HG02623 (cell line): ENCODE measurements around the gene TPRN.
"Not testable (repeated sequence)": the region's sequence is repeated elsewhere in the genome, so short reads cannot be mapped to it uniquely, and the experiment has no call there.

Source experiments
- ATAC-seq: cut with Tn5 transposase; IDR thresholded peaks from one replicate; pipeline ENCODE4 v1.9.1; 2021; ENCODE audit warnings: moderate library complexity; ENCODE audit not compliant: unreplicated experiment

TPRN gene, protein sequence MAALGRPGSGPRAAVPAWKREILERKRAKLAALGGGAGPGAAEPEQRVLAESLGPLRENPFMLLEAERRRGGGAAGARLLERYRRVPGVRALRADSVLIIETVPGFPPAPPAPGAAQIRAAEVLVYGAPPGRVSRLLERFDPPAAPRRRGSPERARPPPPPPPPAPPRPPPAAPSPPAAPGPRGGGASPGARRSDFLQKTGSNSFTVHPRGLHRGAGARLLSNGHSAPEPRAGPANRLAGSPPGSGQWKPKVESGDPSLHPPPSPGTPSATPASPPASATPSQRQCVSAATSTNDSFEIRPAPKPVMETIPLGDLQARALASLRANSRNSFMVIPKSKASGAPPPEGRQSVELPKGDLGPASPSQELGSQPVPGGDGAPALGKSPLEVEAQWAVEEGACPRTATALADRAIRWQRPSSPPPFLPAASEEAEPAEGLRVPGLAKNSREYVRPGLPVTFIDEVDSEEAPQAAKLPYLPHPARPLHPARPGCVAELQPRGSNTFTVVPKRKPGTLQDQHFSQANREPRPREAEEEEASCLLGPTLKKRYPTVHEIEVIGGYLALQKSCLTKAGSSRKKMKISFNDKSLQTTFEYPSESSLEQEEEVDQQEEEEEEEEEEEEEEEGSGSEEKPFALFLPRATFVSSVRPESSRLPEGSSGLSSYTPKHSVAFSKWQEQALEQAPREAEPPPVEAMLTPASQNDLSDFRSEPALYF

DNA sequence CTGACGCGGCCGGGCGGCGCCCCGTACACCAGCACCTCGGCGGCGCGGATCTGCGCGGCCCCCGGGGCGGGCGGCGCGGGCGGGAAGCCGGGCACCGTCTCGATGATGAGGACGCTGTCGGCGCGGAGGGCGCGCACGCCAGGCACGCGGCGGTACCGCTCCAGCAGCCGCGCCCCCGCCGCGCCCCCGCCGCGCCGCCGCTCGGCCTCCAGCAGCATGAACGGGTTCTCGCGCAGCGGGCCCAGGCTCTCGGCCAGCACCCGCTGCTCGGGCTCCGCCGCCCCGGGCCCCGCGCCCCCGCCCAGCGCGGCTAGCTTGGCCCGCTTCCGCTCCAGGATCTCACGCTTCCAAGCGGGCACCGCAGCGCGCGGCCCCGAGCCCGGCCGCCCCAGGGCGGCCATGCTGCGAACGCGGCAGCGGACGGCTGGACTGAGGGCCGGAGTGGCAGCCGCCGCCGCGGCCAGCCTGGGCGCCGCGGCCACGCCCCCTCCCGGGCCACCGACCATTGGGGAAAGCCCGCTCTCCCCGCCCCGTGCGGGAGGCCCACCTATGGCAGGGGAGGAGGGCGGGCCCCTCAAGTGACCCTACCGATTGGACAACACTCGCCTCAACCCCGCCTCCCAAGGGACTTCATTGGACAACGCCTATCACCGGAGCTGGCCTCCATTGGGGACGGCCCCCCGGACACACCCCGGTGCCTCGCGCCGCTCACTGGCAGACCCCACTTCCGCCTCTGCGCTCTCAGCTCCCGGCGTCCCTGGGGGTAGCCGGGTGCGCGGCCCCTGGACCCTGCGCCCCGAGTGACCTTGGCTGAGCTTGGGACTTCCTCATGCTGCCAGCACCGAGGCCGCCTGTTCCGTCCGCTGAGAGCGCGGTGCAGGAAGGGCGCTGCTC is at the start of gene TPRN:
TSS of gene TPRN (minus strand) at position 431 of the 894 bp plus-strand sequence. CDS start at position 401, 30 bp downstream.
- ATAC-seq: peak; percentile 82

DNA sequence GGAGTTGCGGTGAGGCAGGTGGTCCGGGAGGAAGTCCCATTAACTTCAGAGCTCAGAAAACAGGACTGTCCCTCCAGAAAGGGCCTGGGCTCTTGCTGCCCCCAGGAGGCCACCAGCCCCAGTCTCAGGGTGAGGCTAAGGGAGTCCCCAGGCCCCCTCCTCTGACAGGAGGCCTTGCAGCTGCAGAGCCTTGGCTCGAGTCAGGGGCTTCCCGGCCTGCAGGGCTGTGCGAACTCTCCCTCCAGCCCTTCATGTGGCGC is 47.3 kb upstream of the TPRN start:
- ATAC-seq: no peak

DNA sequence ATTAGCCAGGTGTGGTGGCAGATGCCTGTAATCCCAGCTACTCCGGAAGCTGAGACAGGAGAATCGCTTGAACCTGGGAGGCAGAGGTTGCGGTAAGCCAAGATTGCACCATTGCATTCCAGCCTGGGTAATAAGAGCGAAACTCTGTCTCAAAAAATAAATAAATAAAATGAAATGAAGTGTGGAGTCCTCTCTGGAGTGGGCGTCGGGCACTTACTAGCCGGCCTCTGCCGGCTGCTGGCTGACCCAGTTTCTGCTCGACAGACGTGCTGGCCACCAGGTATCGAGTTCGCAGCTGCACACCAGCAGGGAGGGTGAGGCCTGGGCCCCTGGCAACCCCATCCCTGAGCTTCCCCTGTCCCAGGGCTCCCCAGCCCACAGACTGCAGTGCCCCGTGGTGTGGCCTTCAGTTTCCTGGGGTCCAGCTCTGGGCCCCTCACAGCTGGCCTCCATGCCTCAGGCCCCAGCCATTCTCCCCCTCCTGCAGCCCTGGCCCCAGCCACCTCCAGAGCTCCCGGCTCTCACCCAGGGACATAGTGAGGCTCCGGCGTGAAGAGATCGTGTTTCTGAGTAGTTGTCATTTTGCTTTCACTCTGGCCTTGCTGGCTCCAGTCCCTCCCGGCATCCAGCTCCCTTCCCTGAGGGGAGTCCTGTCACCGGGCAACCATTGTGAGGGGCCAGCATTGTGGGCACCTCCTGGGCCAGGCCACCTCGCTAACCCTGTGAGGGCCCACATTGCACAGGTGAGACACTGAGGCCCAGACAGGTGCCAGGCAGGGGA is 46.8 kb upstream of the TPRN start:
- no peak for ATAC-seq

DNA sequence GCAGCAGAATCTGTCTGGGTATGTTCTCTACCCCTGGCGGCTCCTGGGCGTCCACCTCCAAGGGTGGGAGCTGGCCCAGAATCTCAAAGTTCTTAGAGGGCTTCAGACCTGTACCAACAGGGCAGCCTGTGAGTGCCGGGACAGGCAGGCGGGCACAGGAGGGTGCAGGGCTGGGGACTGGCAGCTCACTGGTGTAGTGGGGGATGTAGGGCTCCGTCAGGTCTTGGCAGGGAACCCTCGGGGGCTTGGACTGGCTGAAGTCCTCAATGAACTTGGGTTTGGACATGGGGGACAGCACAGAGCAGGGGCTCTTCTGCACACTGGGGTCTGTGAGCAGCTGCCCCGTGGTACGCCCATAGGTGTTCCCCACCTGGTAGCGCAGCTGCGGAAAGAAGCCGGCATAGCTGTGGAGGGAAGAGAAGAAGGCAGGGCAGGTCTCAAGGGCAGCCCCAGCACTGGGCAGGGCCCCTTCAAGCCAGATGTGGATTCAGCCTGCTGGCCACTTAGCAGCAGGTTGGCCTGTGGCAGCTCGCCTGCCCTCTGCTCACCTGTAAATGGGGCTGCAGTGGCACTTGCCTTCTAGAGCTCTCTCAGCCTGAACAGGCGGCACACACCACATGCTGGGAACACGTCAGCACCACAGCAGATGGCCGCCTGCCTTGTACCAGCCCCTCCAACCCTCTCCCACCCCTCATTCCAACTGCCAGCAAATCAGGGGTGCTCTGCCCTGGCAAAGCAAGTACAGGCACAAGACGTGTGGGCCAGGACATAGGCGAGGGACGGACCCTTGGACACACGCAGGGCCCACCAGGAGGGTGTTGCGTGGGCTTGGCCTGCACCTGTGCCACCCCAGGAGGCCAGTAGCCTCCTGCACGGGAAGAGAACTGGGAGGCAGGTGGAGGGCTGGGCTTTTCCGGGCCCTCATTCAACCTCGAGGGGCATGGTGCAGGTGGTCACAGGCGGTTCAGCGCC is 45.2 kb upstream of the TPRN start:
- ATAC-seq: no peak

DNA sequence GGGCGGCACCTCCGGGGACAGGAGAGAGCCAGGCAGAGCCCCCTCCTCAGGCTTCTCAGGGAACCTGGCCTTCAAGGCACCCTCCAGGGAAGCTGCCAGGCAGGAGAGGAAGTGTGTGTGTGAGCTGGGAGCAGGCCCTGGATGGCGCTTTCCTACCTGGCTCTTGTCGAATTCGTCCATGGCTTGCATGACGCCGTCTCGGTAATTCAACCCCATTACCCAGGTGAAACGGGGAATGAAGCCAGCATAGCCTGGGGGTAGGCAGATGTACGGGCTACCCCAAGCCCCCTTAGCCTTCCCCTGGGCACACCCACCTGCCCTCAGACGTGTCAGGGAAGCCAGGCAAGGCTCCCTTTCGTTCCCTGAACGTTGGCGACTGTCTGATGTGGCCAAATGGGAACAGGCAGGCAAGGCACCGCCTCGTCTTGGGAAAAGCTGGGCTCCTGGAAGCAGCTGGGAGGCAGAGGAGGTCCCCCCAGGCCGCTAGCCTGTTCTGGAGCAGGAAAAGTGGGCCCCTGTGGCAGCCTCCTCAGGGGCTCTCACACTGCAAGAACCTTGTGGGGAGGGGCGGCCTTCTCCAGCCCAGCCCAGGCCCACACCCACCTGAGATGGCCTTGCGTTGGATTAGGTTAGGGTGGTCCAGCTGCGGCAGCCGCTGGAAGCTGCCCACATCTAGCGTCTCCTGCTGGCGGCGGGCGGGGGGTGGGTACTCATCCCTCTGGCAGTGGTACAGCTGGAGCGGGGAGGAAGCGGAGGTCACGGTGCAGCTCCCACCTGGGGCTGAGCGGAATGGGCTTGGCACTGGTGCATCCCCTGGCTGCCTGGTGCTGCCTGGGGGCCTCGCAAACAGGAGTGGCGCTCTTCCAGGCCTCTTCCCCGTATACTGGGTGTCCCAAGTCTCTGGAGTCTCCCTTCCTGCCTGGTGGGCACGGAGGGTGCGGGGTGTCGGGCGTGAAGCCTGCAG is 44.2 kb upstream of the TPRN start:
- ATAC-seq: no peak

DNA sequence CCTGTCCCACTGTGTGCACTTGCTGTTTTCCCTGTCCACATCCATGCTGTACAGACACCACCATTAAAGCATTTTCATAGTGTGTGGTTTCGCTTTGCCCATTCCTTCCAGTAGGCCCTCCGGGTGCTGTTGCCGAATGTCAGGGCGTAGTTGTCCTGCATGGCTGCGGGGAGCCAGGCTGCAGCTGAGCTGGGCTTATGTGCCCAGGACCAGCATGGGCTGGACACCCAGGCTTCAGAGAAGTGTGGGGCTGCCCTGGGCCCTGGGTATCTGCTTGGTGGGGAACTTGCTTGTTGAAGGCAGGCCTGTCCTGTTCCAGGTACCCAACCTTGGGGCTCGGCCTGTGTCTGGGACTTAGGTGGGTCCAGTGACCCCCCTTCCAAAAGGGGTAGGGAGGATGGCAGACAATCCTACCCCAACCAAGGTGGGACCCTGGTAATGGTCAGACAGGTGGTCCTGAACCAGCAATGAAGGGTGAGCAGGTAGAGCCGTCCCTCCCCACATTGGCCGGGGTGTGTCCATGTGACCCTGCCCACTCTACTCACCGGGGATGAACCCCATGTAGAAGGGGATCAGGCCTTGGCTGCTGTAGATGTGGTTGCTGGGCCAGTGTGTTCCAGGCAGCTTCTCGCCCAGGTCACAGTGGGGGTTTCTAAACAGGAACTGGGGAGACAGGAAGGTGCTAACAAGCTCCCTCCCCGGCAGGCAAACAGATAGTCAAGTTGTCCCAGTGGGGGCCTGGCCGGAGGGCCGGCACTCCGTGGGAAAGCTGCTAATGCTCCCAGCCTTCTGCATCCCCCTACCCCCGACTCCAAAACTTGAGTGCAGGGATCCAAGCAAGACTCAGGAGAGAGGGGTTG is 43.3 kb upstream of the TPRN start:
- no peak for ATAC-seq

DNA sequence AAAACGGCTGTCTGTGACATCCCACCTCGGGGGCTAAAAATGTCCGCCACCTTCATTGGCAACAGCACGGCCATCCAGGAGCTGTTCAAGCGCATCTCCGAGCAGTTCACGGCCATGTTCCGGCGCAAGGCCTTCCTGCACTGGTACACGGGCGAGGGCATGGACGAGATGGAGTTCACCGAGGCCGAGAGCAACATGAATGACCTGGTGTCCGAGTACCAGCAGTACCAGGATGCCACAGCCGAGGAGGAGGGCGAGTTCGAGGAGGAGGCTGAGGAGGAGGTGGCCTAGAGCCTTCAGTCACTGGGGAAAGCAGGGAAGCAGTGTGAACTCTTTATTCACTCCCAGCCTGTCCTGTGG is 42.7 kb upstream of the TPRN start:
- ATAC-seq: not testable (repeated sequence)

DNA sequence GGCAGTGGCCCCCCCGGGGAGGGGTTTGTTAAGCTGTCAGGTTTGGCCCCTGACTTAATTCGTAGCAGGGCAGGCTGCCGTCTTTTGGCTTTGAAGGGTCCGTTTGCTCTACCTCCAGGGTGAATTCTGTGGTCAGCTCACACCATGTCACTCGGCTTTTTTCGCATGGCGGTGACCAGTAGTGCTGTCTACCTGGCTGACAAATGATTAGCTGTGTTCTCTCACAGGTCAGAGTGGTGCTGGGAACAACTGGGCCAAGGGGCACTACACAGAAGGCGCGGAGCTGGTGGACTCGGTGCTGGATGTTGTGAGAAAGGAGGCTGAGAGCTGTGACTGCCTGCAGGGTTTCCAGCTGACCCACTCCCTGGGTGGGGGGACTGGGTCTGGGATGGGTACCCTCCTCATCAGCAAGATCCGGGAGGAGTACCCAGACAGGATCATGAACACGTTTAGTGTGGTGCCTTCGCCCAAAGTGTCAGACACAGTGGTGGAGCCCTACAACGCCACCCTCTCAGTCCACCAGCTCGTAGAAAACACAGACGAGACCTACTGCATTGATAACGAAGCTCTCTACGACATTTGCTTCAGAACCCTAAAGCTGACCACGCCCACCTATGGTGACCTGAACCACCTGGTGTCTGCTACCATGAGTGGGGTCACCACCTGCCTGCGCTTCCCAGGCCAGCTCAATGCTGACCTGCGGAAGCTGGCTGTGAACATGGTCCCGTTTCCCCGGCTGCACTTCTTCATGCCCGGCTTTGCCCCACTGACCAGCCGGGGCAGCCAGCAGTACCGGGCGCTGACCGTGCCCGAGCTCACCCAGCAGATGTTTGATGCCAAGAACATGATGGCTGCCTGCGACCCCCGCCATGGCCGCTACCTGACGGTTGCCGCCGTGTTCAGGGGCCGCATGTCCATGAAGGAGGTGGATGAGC is 42.0 kb upstream of the TPRN start:
- ATAC-seq: no peak

DNA sequence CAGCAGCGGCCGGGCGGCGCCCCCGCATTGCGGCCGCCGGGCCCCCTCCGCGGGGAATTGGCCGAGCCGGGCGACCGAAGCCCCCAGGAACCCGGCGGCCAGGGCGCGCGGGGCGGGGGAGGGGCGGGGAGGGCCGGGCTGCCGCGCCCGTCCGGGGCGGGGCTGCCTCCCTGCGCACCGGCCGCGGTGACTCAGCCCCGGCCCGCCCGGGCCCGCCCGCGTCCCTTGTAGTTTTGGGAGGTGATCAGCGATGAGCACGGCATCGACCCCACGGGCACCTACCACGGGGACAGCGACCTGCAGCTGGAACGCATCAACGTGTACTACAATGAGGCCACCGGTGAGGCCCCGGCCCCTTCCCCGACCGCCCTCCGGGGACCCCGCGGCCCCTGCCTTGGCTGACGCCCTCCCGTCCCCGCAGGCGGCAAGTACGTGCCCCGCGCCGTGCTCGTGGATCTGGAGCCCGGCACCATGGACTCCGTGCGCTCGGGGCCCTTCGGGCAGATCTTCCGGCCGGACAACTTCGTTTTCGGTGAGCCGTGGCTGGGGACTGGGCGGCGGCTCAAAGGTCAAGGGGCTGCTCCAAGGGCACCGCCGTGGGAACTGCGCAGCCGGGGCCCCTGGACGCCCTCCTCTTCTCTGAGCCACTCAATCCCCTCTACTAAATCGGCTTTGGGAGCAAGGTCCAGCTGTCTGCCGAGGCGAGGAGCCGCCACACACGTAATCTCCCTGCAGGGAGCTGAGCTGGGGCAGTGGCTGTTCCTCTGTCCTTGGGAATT is 41.1 kb upstream of the TPRN start:
- no peak for ATAC-seq

DNA sequence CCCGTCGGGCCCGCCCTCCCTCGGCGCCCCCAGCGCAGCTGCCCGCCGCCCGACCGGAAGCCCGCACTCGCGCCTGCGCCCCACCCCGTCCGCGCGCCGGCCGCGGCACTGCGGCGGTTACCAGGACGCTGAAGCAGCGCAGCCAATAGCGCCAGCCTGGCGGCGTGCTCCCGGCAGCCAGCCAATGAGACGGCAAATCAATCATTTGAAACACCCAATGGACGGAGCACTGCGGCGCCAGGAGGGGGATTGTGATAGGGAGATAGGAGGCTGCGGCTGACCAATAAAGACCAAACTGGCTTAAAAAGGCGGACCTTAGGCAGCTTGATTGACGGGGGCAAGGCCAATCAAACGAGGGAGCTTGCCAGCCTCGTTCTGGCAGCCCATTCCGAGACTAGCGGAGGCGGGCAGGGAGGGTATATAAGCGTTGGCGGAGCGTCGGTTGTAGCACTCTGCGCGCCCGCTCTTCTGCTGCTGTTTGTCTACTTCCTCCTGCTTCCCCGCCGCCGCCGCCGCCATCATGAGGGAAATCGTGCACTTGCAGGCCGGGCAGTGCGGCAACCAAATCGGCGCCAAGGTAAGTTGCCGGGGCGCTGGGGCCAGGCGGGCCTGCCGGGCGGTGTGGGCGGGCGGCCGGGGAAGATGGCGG is 40.4 kb upstream of the TPRN start, which contains the start of gene TUBB4B:
TSS of gene TUBB4B (plus strand) at position 447 of the 649 bp plus-strand sequence. CDS start at position 521, 74 bp downstream.
- ATAC-seq: peak; percentile 72

DNA sequence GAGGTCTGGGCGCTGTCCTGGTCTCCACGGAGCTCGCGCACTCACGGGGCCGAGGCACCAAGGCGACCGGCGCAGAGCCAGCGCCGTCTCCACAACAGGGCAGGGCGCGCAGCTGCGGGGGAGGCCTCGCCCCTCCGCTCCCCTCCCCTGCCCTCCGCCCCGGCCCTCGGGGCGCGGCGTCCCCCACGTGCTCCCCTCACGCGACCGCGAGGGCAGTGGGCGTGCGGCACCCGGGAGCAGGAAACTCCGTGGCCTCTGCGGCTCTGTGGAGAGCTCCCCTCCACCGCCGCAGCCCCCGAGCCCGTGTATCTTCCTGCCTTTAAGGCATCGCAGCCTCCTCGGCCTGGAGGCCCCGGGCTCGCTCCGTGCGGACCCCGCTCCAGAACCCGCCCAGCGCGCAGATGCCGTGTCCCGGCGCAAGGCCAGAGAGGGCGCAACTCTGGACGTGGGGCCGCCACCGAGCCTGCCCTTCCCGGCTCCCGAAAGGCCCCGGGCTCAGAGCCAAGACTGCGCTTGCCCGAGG is 39.8 kb upstream of the TPRN start:
- peak; percentile 16 for ATAC-seq

DNA sequence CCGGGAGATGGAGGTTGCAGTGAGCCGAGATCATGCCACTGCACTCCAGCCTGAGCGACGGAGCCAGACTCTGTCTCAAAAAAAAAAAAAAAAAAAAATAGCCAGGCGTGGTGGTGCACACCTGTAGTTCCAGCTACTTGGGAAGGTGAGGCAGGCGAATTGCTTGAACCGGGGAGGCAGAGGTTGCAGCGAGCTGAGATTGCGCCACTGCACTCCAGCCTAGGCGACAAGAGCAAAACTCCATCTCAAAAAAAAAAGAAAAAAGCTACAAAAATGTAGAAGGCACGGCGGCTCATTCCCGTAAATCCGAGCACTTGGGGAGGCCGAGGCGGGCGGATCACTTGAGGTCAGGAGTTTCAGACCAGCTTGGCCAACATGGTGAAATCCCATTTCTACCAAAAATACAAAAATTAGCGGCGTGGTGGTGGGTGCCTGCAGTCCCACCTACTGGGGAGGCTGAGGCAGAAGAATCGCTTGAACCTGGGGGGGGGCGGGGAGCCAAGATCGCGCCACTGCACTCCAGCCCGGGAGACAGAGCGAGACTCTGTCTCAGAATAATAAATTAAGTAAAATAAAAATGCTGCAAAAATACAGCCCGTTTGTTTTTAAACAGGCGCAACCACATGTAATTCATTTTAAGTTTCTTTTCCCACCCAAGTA is 39.1 kb upstream of the TPRN start:
- ATAC-seq: not testable (repeated sequence)

DNA sequence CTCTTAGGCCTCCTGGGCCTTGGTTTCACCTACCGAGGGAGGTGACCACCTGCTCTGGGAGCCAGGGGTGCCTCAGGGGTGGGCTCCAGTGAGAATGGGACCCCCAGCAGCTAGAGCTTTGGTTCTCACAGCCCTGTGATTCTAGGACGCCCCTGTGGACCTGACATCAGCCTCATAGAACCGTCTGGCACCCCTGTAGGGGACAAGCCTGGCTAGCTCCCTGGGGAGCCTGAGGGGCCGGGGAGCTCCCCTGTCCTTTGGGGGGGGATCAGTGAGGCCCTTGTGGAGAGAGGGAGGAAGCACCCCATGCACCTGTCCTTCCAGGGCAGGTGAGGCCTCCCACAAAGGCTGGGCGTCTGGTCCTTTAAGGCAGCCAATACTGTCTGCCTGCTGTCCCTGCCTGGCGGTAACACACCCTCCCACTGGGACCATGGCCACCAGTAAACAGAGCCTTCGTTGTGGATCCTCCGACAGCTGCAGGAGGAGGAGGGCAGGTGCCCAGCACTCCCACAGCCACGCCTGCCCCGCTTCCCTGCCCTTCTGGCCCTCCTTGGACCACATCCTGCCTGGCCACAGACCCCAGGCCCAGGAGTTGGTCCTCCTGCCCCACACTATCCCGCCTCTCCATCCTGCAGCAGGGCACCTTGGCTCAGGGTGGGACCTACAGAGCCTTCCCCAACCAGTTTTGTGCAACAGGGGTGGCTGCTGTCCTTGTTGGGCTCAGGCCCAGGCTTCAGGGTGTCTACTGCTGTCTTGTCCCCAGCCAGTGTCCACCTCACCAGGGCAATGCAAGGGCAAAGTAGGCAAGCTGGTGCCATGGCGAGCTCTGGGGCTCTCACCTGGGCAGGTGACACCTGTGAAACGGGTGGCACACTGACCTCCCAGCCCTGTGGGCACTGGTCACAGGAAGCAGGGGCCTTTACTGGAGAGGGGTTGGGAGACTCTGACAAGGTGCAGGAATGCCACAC is 37.5 kb upstream of the TPRN start:
- ATAC-seq: no peak
